HepG2 (cell line): ENCODE results near the gene SMYD5. TPM values are rescaled to one million over a fixed set of nuclear protein-coding genes. Genes with fewer than 3 reads are reported as not detected.
A peak's percentile ranks its signal among the peaks of the same experiment; 100 is the strongest.

Experiments used
- ATAC-seq: fragments of 200-7000 bp; cut with Tn5 transposase; 3 replicates; pipeline ENCODE4 v1.9.1; 2020; ENCODE audit warnings: mild to moderate bottlenecking, moderate library complexity
- BruUV-seq: library from RNA; stranded (reverse); fragments of 400-500 nt; replicated peaks from 2 replicates; lab custom pipeline; 2021; lab: Mats Ljungman, UMichigan
- CTCF ChIA-PET: fragments of 300-600 bp; formaldehyde crosslinking; extraction: SDS; loops from one replicate; lab custom pipeline; 2021; ENCODE audit warnings: low total read pairs, inconsistent platforms, low intra/inter-chr PET ratio; lab: Yijun Ruan, JAX
- POLR2A ChIA-PET: fragments of 350-600 bp; sonication (Branson Sonifier 250); formaldehyde crosslinking; loops from one replicate; lab custom pipeline; 2020; ENCODE audit warnings: antibody characterized with exemption, inconsistent platforms; lab: Yijun Ruan, JAX
- DNase-seq: peaks from one replicate; pipeline ENCODE4 v3.0.0-alpha.2; 2015; ENCODE audit warnings: low spot score
- FAIRE-seq: peaks from 3 replicates; lab custom pipeline; 2011; peaks lifted over from hg19 to GRCh38; lab: Jason Lieb, UNC
- H2AFZ ChIP-seq: one replicate; pipeline ENCODE4 v1.6.1; 2011; ENCODE audit warnings: low read length, inconsistent platforms
- H3K27ac ChIP-seq: fragments of 300-600 bp; 3 replicates; pipeline ENCODE4 v1.8.0; 2011; ENCODE audit warnings: mixed run types, mild to moderate bottlenecking, mixed read lengths, low read length, inconsistent platforms; ENCODE audit not compliant: insufficient read depth; ENCODE audit errors: extremely low read length
- H3K27me3 ChIP-seq, 2 experiments: fragments of 200-600 bp in 1 of 2; 2 replicates in 1 of 2; 3 replicates in 1 of 2; pipeline versions ENCODE4 v1.6.0 to v1.8.0; 2011; ENCODE audit warnings: low read length in 2 of 2, mild to moderate bottlenecking in 2 of 2, moderate library complexity in 2 of 2, inconsistent platforms in 1 of 2; ENCODE audit not compliant: insufficient read depth in 2 of 2, control insufficient read depth in 1 of 2
- H3K36me3 ChIP-seq, 2 experiments: fragments of 200-600 bp in 1 of 2; replicated peaks in 1 of 2; 2 replicates in 1 of 2; 3 replicates in 1 of 2; pipeline versions ENCODE4 v1.5.1 to v1.8.0; 2011; ENCODE audit warnings: low read length in 2 of 2, inconsistent platforms in 1 of 2; ENCODE audit not compliant: insufficient read depth in 2 of 2, control insufficient read depth in 1 of 2
- H3K4me1 ChIP-seq: 2 replicates; pipeline ENCODE4 v1.5.1; 2012; ENCODE audit warnings: low read length, inconsistent platforms; ENCODE audit not compliant: insufficient read depth
- H3K4me2 ChIP-seq: 2 replicates; pipeline ENCODE4 v1.6.0; 2011; ENCODE audit warnings: low read depth, low read length, inconsistent platforms
- H3K4me3 ChIP-seq, 3 experiments: fragments of 200-600 bp in 1 of 3; sonication (generic), shearing (Covaris generic) in 1 of 3; replicated peaks in 1 of 3; 2 replicates each; pipeline ENCODE4 v1.5.1; 2011 to 2016; ENCODE audit warnings: low read length in 3 of 3, inconsistent platforms in 2 of 3, low read depth in 2 of 3, mild to moderate bottlenecking in 2 of 3, control low read depth in 1 of 3, mixed read lengths in 1 of 3; ENCODE audit not compliant: insufficient read depth in 1 of 3
- H3K79me2 ChIP-seq: one replicate; pipeline ENCODE4 v1.6.1; 2011; ENCODE audit warnings: low read length, inconsistent platforms; ENCODE audit not compliant: insufficient read depth
- H3K9ac ChIP-seq: 2 replicates; pipeline ENCODE4 v1.6.0; 2011; ENCODE audit warnings: mild to moderate bottlenecking, low read depth, low read length, inconsistent platforms; ENCODE audit not compliant: insufficient read depth
- H3K9me3 ChIP-seq: 2 replicates; pipeline ENCODE4 v1.5.1; 2012; ENCODE audit warnings: mild to moderate bottlenecking, low read length
- H4K20me1 ChIP-seq: 2 replicates; pipeline ENCODE4 v1.6.0; 2011; ENCODE audit warnings: inconsistent platforms, mild to moderate bottlenecking, low read length, moderate library complexity; ENCODE audit not compliant: insufficient read depth
- ATF2 ChIP-seq: sonication (generic); formaldehyde crosslinking; IDR thresholded peaks from 2 replicates; pipeline ENCODE4 v1.4.0; 2020; ENCODE audit warnings: missing genetic modification reagents
- HOXD1 ChIP-seq: sonication (generic); formaldehyde crosslinking; IDR thresholded peaks from 2 replicates; pipeline ENCODE4 v1.5.0; 2020; ENCODE audit warnings: missing genetic modification reagents
- MED13 ChIP-seq: sonication (generic); formaldehyde crosslinking; IDR thresholded peaks from 2 replicates; pipeline ENCODE4 v1.5.0; 2020; ENCODE audit warnings: missing genetic modification reagents
- MYPOP ChIP-seq: sonication (generic); formaldehyde crosslinking; IDR thresholded peaks from 2 replicates; pipeline ENCODE4 v1.8.1; 2023; ENCODE audit warnings: mild to moderate bottlenecking, moderate library complexity, missing genetic modification reagents
- NR2F2 ChIP-seq: IDR thresholded peaks from 2 replicates; pipeline ENCODE4 v1.6.1; 2012; ENCODE audit warnings: low read depth, inconsistent platforms, borderline replicate concordance
- RNF2 ChIP-seq: fragments of 450-650 bp; conservative IDR thresholded peaks from 2 replicates; pipeline ENCODE4 v1.6.1; 2016; ENCODE audit warnings: low read depth
- THAP11 ChIP-seq: IDR thresholded peaks from 2 replicates; pipeline ENCODE4 v1.6.1; 2016; ENCODE audit warnings: missing biosample characterization, missing genetic modification reagents
- ZFP36L1 ChIP-seq: sonication (generic); formaldehyde crosslinking; IDR thresholded peaks from 2 replicates; pipeline ENCODE4 v1.8.0; 2022; ENCODE audit warnings: mild to moderate bottlenecking, missing genetic modification reagents, moderate library complexity
- ZGPAT ChIP-seq: IDR thresholded peaks from 2 replicates; pipeline ENCODE4 v1.6.1; 2016; ENCODE audit warnings: mild to moderate bottlenecking
- ZNF292 ChIP-seq: sonication (generic); formaldehyde crosslinking; IDR thresholded peaks from 2 replicates; pipeline ENCODE4 v1.8.1; 2022; ENCODE audit warnings: mild to moderate bottlenecking, low read depth, missing genetic modification reagents, borderline replicate concordance
- ZNF589 ChIP-seq: sonication (generic); formaldehyde crosslinking; conservative IDR thresholded peaks from 2 replicates; pipeline ENCODE4 v1.8.0; 2022; ENCODE audit warnings: mild to moderate bottlenecking, moderate library complexity, missing genetic modification reagents
- ZNF674 ChIP-seq: sonication (generic); formaldehyde crosslinking; IDR thresholded peaks from 2 replicates; pipeline ENCODE4 v1.5.0; 2020; ENCODE audit warnings: low read depth, mild to moderate bottlenecking, missing genetic modification reagents
- ZNF773 ChIP-seq: sonication (generic); formaldehyde crosslinking; IDR thresholded peaks from 2 replicates; pipeline ENCODE4 v1.4.0; 2020; ENCODE audit warnings: missing genetic modification reagents, borderline replicate concordance
- ZZZ3 ChIP-seq: sonication (generic); formaldehyde crosslinking; IDR thresholded peaks from 2 replicates; pipeline ENCODE4 v1.4.0; 2020; ENCODE audit warnings: missing genetic modification reagents, mild to moderate bottlenecking, borderline replicate concordance
- WGBS: methylation state at CpG from one replicate; pipeline ENCODE4 v1.1.6; 2017; ENCODE audit warnings: low lambda C conversion rate; 5-methylcytosine and 5-hydroxymethylcytosine counted together
- in situ Hi-C: cut with HindIII; loops from 2 replicates; pipeline ENCODE4 v1.10.0; 2017; ENCODE audit warnings: low pct_unique_long_range_greater_than_20kb; ENCODE audit not compliant: extremely low pct_ligation_motif_present
- intact Hi-C: fragments of 100-400 bp; cut with micrococcal nuclease; formaldehyde crosslinking; loops from one replicate; pipeline ENCODE4 v1.10.0; 2022; ENCODE audit not compliant: unreplicated experiment
- polyA plus RNA-seq, 8 experiments: library from polyadenylated mRNA; depleted of rRNA in 3 of 8; stranded (reverse) in 7 of 8; unstranded in 1 of 8; fragments of >200 nt; fragmentation: Illumina TruSeq in 4 of 8; extraction: Trizol in 4 of 8; gene quantifications; 2 replicates each; pipeline versions ENCODE4 v1.2.1 to v1.2.3, GENCODE V29; 2011 to 2016; ENCODE audit warnings: low read depth in 4 of 8, missing spikeins in 1 of 8, mixed read lengths in 1 of 8; ENCODE audit not compliant: insufficient read depth in 1 of 8
- total RNA-seq, 5 experiments: library from RNA; depleted of rRNA; stranded (reverse); fragments of >200 nt; fragmentation: Illumina TruSeq; extraction: Trizol; gene quantifications; 2 replicates each; pipeline ENCODE4 v1.2.3, GENCODE V29; 2016; ENCODE audit warnings: low read depth in 1 of 5
- TF ChIP-seq, protein P1 (sequence below): sonication (generic); formaldehyde crosslinking; IDR thresholded peaks from 2 replicates; pipeline ENCODE4 v1.5.0; 2020; ENCODE audit warnings: mild to moderate bottlenecking, missing genetic modification reagents
- TF ChIP-seq, protein P2 (sequence below): sonication (generic); formaldehyde crosslinking; IDR thresholded peaks from 2 replicates; pipeline ENCODE4 v1.4.0; 2020; ENCODE audit warnings: missing genetic modification reagents

SMYD5 gene
- total and polyA plus RNA-seq, 2 of the 13 experiments (the other 11 are each of a cell fraction or from before 2014, with no cell fraction given) = 55.8 to 70.4 TPM

GRCh38 chr2:73262108-73262651, 48.1 kb downstream of the SMYD5 start:
- peak; percentile 81 for ATAC-seq
- peaks cover 2 to 10% of the 10 kb centered on the region in 2 experiments; a peak in 4 of 5 replicates for H3K36me3 ChIP-seq
- H3K4me2 ChIP-seq = peak overlapping the region; percentile 29; the same call in 1 of the 2 replicates
- no peak overlapping the region for H3K9ac ChIP-seq
- no peaks in the 10 kb centered on the region for H3K27me3 ChIP-seq
- no TSS peak for BruUV-seq
- in situ Hi-C loops = no loop called here
- H3K9me3 ChIP-seq = no peaks in the 10 kb centered on the region
- no peak overlapping the region for H3K4me3 ChIP-seq
- DNase-seq = peak; percentile 97
- ChIA-PET CTCF (no interaction called here), POLR2A (interaction anchor here (0.8 to 1.8 kb wide), 9 partner anchors 8 to 123 kb away, joined by 3 to 15 read pairs (median 4); partner anchors contain the start of genes ALMS1, CCT7, FBXO41 and PRADC1)
- FAIRE-seq = peak; percentile 100
- no peaks in the 10 kb centered on the region for H3K79me2 ChIP-seq
- H3K4me1 ChIP-seq = peaks cover 51% of the 10 kb centered on the region
- H4K20me1 ChIP-seq = no peaks in the 10 kb centered on the region
- intact Hi-C loops = loop anchor here (1.0 to 5.0 kb wide), 4 partner anchors 28 to 100 kb away; partner anchors contain the start of gene CCT7
- 16% methylated on average over 4 of the region's 4 CpGs for WGBS
- H2AFZ ChIP-seq = no peak overlapping the region
- peak overlapping the region; percentile 70 for H3K27ac ChIP-seq
- TF ChIP-seq RNF2 (no peak), MYPOP (CRISPR knock-in tag) (peak; percentile 63; the same call in 1 of the 2 replicates), ZNF292 (CRISPR knock-in tag) (no peak; the same call in 1 of the 2 replicates), HOXD1 (CRISPR knock-in tag) (peak; percentile 62; the same call in 1 of the 2 replicates), ZNF773 (CRISPR knock-in tag) (no peak), ZNF674 (CRISPR knock-in tag) (no peak), ZFP36L1 (CRISPR knock-in tag) (no peak), ZZZ3 (CRISPR knock-in tag) (no peak), NR2F2 (peak; percentile 84), ATF2 (CRISPR knock-in tag) (0 out of 2 replicates have a peak, but pooled peaks have one; percentile 77), ZGPAT (CRISPR knock-in tag) (peak; percentile 89), THAP11 (peak; percentile 74), ZNF589 (CRISPR knock-in tag) (0 out of 2 replicates have a peak, but pooled peaks have one; percentile 68), MED13 (CRISPR knock-in tag) (no peak)
- TF ChIP-seq, protein P1, sequence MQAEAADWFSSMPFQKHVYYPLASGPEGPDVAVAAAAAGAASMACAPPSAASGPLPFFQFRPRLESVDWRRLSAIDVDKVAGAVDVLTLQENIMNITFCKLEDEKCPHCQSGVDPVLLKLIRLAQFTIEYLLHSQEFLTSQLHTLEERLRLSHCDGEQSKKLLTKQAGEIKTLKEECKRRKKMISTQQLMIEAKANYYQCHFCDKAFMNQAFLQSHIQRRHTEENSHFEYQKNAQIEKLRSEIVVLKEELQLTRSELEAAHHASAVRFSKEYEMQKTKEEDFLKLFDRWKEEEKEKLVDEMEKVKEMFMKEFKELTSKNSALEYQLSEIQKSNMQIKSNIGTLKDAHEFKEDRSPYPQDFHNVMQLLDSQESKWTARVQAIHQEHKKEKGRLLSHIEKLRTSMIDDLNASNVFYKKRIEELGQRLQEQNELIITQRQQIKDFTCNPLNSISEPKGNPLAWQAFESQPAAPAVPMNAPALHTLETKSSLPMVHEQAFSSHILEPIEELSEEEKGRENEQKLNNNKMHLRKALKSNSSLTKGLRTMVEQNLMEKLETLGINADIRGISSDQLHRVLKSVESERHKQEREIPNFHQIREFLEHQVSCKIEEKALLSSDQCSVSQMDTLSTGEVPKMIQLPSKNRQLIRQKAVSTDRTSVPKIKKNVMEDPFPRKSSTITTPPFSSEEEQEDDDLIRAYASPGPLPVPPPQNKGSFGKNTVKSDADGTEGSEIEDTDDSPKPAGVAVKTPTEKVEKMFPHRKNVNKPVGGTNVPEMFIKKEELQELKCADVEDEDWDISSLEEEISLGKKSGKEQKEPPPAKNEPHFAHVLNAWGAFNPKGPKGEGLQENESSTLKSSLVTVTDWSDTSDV = no peak
- TF ChIP-seq, protein P2, sequence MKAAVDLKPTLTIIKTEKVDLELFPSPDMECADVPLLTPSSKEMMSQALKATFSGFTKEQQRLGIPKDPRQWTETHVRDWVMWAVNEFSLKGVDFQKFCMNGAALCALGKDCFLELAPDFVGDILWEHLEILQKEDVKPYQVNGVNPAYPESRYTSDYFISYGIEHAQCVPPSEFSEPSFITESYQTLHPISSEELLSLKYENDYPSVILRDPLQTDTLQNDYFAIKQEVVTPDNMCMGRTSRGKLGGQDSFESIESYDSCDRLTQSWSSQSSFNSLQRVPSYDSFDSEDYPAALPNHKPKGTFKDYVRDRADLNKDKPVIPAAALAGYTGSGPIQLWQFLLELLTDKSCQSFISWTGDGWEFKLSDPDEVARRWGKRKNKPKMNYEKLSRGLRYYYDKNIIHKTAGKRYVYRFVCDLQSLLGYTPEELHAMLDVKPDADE (CRISPR knock-in tag) = no peak
